PC-3 (cell line): Measurements from ENCODE around the gene AOPEP.

Experiments
- EZH2 ChIP-seq: fragments of 300-600 bp; sonication (generic); IDR thresholded peaks from one replicate; pipeline ENCODE4 v1.6.1; 2017; ENCODE audit warnings: antibody characterized with exemption, mild to moderate bottlenecking, low read length; ENCODE audit not compliant: unreplicated experiment
- EZH2phosphoT487 ChIP-seq: fragments of 300-600 bp; sonication (generic); IDR thresholded peaks from 2 replicates; pipeline ENCODE4 v1.6.1; 2018; ENCODE audit warnings: mild to moderate bottlenecking, antibody characterized with exemption, low read length, borderline replicate concordance
- TF ChIP-seq, protein P1 (sequence below): fragments of 300-600 bp; sonication (generic); conservative IDR thresholded peaks from 2 replicates; pipeline ENCODE4 v1.5.1; 2017; ENCODE audit warnings: antibody characterized with exemption, low read depth, mild to moderate bottlenecking, low read length

DNA sequence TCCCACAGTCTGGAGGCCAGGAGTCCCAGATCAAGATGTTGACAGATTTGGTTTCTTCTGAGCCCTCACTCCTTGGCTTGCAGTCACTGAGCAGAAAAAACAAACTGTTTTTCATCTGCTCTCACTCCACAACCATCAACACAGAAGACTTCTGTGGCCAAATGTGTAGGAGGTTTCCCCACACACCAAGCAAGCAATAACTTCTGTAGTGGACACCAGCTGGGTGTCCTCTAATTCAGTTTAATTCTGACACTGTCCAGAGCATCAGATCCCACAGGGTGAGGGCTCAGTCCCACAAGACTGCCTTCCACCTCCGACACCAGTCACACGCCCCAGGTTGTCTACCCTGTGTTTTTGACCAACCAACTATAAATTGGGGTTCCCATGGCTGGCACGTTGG, 209.9 kb downstream of the AOPEP start:
- TF ChIP-seq, protein P1, sequence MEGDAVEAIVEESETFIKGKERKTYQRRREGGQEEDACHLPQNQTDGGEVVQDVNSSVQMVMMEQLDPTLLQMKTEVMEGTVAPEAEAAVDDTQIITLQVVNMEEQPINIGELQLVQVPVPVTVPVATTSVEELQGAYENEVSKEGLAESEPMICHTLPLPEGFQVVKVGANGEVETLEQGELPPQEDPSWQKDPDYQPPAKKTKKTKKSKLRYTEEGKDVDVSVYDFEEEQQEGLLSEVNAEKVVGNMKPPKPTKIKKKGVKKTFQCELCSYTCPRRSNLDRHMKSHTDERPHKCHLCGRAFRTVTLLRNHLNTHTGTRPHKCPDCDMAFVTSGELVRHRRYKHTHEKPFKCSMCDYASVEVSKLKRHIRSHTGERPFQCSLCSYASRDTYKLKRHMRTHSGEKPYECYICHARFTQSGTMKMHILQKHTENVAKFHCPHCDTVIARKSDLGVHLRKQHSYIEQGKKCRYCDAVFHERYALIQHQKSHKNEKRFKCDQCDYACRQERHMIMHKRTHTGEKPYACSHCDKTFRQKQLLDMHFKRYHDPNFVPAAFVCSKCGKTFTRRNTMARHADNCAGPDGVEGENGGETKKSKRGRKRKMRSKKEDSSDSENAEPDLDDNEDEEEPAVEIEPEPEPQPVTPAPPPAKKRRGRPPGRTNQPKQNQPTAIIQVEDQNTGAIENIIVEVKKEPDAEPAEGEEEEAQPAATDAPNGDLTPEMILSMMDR = no peak
- no peak for TF ChIP-seq EZH2
- no peak for TF ChIP-seq EZH2phosphoT487
